DOHH2 (cell line): ENCODE data around the gene SMIM38.

Experiments
- CTCF ChIP-seq: fragments of 200-600 bp; sonication (generic); IDR thresholded peaks from one replicate; pipeline ENCODE4 v1.5.1; 2014; ENCODE audit warnings: antibody characterized with exemption, mild to moderate bottlenecking, low read depth, low read length; ENCODE audit not compliant: poor library complexity, severe bottlenecking
- EZH2phosphoT487 ChIP-seq: fragments of 200-600 bp; sonication (generic); IDR thresholded peaks from 2 replicates; pipeline ENCODE4 v1.6.1; 2017; ENCODE audit warnings: borderline replicate concordance, mild to moderate bottlenecking, antibody characterized with exemption, low read length, moderate library complexity, mixed read lengths

- no peak for TF ChIP-seq CTCF
- TF ChIP-seq EZH2phosphoT487, result no peak
These were observed 11.6 kb downstream of the SMIM38 start for GRCh38 chr11:69167130-69167915.
